Jurkat, Clone E6-1 (cell line): ENCODE data around the gene TGFBR3.
A peak's percentile ranks its signal among the peaks of the same experiment; 100 is the strongest.

Experiments used
- DNase-seq: peaks from one replicate; pipeline ENCODE4 v3.0.0-alpha.2; 2011; ENCODE audit warnings: low read depth, low spot score
- H3K4me3 ChIP-seq: 2 replicates; pipeline ENCODE4 v1.5.1; 2011; ENCODE audit warnings: mild to moderate bottlenecking, low read length, control low read depth, moderate library complexity

TGFBR3 gene

GRCh38 chr1:91651661-91652071, 234.3 kb downstream of the TGFBR3 start:
- DNase-seq: no peak
- H3K4me3 ChIP-seq: no peak overlapping the region

GRCh38 chr1:91651243-91651642, 234.7 kb downstream of the TGFBR3 start:
- no peak overlapping the region for H3K4me3 ChIP-seq
- no peak for DNase-seq

- no peak overlapping the region for H3K4me3 ChIP-seq
- DNase-seq: no peak
Measured at GRCh38 chr1:91650764-91651163, 235.2 kb downstream of the TGFBR3 start.

GRCh38 chr1:91647061-91647460, 238.9 kb downstream of the TGFBR3 start:
- no peak overlapping the region for H3K4me3 ChIP-seq
- DNase-seq: peak; percentile 56

- no peak for DNase-seq
- no peak overlapping the region for H3K4me3 ChIP-seq
Measured at GRCh38 chr1:91645031-91645430, 240.9 kb downstream of the TGFBR3 start.

GRCh38 chr1:91643431-91643830, 242.5 kb downstream of the TGFBR3 start:
- no peak overlapping the region for H3K4me3 ChIP-seq
- no peak for DNase-seq

GRCh38 chr1:91640877-91641526, 244.9 kb downstream of the TGFBR3 start:
- DNase-seq: no peak
- no peak overlapping the region for H3K4me3 ChIP-seq

GRCh38 chr1:91637539-91637994, 248.4 kb downstream of the TGFBR3 start:
- no peak for DNase-seq
- no peak overlapping the region for H3K4me3 ChIP-seq

- DNase-seq: no peak
- no peak overlapping the region for H3K4me3 ChIP-seq
Measured at GRCh38 chr1:91635763-91636162, 250.2 kb downstream of the TGFBR3 start.

GRCh38 chr1:91633438-91633837, 252.5 kb downstream of the TGFBR3 start:
- no peak for DNase-seq
- no peak overlapping the region for H3K4me3 ChIP-seq

- no peak overlapping the region for H3K4me3 ChIP-seq
- no peak for DNase-seq
Measured at GRCh38 chr1:91631718-91632330, 254.1 kb downstream of the TGFBR3 start.

GRCh38 chr1:91630803-91631202, 255.1 kb downstream of the TGFBR3 start:
- no peak for DNase-seq
- H3K4me3 ChIP-seq: no peak overlapping the region
